Measurements from ENCODE around the gene RASGRF2.

GRCh38 chr5:80936881-80937280 is 23.3 kb upstream of the RASGRF2 start:
- no peak for TF ChIP-seq PKNOX1 (IDR thresholded peaks at IDR 0.05)
- TF ChIP-seq FOXM1 (IDR thresholded peaks at IDR 0.05; ENCODE audit: borderline replicate concordance), result no peak
- TF ChIP-seq HDGF (IDR thresholded peaks at IDR 0.05; ENCODE audit: borderline replicate concordance), result no peak
- no peak for TF ChIP-seq BHLHE40 (IDR thresholded peaks at IDR 0.05; ENCODE audit: borderline replicate concordance)

All from HEK293T (cell line).